SH-SY5Y (cell line): ENCODE measurements around the gene PRR33.

ENCODE experiments used
- GATA2 ChIP-seq: IDR thresholded peaks from 2 replicates; pipeline ENCODE4 v1.6.1; 2011; ENCODE audit warnings: mild to moderate bottlenecking, low read depth, low read length
- GATA3 ChIP-seq: IDR thresholded peaks from 2 replicates; pipeline ENCODE4 v1.6.1; 2011; ENCODE audit warnings: low read depth, mild to moderate bottlenecking, low read length, moderate library complexity

The PRR33 gene

GRCh38 chr11:1931341-1932104 is 39.8 kb upstream of the PRR33 start:
- TF ChIP-seq GATA2 (no peak), GATA3 (no peak)

- TF ChIP-seq GATA2 = no peak
- TF ChIP-seq GATA3 = no peak
These were observed 38.8 kb upstream of the PRR33 start for GRCh38 chr11:1930462-1930830.

DNA sequence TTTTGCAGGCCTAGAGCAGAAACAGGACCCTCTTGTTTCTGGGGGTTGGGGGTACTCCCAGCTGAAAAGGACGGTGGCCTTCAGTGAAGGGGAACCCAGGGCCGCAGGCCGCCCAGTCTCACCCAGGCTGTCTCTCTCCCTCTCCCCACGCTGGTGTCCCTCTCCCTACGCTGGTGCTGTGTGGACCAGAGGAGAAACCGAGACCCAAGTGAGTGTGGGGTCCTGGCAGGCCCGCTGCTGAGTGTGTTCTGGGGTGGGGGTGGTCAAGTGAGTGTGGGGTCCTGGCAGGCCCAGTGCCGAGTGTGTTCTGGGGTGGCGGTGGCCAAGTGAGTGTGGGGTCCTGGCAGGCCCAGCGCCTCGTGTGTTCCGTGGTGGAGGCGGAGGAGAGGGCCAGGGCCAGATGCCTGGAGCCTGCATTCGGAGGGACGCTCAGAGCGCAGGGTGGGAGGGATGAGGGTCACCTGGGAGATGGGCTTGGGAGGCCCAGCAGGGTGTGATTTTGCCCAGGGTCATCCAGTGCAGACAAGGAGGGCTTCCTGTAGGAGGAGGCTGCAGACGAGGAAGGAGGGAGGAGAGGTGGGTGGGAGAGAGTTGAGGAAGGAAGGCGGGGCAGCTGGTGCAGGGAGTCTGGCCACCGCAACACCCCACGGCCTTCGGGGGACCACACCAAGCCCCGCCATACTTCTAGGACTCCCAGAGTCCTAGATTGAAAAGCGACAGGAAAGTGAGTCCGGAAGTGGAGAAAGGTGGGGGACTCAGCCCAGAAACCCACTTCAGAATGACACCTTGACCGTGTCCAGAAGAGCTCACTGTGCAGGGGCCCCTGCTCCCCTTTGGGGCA is 38.1 kb upstream of the PRR33 start:
- TF ChIP-seq GATA2 (no peak), GATA3 (no peak)

DNA sequence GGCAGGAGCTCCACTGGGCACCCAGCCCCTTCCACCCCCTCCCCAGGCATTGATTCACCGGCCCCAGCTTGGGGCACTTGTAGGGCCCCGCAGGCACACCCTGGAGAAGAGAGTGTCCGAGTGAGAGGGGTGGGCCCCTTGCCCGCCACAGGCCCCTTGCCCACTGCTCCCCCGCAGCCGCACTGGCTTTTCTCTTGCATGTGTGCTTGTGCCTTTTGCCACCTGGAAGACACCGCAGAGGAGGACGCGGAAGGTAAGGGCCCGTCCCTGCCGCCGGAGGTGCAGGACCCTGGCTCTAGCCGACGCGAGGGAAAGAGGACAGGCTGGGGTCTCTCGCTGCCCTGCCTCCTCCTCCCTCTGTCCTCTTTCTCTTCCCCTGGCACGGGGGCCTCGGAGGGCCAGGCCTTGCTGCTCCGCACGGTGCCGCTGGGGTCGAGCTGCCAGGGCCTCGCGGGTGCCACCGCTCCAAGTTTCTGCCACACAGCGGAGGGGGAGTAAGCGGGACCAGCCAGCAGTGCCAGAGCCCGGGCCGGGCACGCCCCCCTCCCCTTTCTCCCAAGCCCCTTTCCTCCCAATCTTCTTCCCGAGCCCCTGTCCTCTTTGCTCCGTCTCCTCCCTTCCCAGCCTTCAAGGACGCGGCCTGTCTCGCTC is 37.3 kb upstream of the PRR33 start:
- TF ChIP-seq GATA3 = no peak
- no peak for TF ChIP-seq GATA2

- TF ChIP-seq GATA3 (no peak), GATA2 (no peak)
These were observed 36.8 kb upstream of the PRR33 start for GRCh38 chr11:1928470-1928890.

DNA sequence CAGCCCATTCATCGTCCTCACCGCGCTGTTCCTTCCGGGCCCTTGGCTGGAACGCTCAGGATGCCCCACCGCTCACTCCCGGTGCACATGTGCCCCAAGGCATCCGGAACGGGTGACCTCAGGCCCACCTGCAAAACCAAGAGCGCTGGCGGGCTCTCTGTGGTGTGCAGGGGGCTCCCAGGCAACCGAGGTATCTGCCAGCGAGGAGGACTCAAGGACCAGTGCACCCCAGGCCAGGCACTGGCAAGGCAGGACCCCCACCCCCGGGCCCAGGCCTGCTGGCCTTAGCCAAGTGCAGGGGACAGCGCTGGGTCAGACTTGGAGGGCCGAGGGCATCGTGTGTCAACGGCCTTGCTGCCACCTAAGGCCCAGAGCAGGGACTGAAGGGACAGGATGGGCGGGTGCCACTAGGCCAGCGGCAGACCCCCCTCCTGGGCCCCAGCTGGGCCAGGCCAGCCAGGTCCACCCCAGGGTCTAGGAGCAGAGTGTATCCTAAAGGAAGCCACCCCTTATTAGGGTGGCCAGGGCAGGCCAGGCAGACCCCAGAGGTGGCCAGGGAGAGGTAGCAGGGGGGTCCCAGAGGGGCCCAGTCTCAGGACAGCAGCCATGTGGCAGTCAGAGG is 36.3 kb upstream of the PRR33 start:
- no peak for TF ChIP-seq GATA3
- no peak for TF ChIP-seq GATA2

- TF ChIP-seq GATA3 (no peak), GATA2 (no peak)
These were observed 35.5 kb upstream of the PRR33 start for GRCh38 chr11:1927026-1927847.

GRCh38 chr11:1926156-1927025 is 34.7 kb upstream of the PRR33 start:
- TF ChIP-seq GATA2 = no peak
- no peak for TF ChIP-seq GATA3

DNA sequence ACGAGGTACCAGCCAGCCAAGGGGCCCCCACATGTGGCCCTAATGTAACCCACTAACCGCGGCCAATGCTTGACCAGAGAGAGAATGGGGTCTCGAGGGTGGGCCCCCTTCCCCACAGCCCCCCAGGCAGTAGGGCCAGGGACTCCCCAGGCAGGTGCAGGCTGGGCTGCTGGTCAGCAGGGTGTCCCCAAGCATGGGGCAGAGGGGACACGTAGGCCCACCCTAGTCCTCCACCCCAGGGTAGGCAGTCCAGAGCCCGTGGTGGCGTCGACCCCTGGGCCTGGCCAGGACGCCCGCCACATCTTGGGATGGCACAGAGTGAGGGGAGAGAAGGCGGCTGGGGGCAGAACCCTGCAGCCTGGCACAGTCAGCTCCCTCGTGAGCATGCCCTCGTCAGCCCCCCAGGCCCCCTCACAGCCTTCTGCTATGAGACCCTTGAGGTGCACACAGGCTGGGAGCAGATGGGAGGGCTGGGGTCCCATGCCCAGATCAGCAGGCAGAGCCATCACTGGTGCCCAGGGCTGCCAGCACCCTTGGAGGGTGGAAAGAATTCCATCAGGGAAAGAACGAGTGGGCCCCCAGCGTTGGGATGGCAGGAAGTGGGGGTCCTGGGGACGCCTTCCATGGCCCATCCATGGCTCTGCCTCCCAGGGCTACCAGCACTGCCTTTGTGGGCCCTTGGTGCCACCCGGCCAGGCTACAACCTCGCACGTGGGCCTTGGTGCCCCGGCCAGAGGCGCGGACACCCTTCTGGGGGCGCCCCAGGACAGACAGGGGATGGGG is 33.9 kb upstream of the PRR33 start:
- no peak for TF ChIP-seq GATA2
- no peak for TF ChIP-seq GATA3

GRCh38 chr11:1924646-1925372 is 33.1 kb upstream of the PRR33 start:
- no peak for TF ChIP-seq GATA3
- no peak for TF ChIP-seq GATA2

DNA sequence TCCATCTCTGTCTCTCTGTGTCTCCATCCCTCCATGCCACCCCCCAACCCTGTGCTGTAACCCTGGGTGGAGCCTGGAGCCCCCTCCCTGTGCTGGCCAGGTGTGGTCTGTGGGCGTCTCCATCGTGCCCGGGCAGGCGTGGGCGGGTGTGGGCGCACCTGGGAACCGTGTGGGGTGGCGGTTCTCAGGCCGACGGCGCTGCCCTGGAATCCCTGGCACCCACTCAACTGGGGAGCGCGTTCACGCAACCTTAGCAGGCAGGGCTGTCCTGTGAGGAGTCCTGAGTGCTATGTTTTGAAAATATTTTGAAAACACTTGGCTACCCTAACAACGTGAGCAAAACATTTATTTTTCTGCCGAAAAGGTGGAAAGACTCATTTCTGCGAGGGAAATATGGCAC is 32.5 kb upstream of the PRR33 start:
- TF ChIP-seq GATA2 = no peak
- TF ChIP-seq GATA3 = no peak
